ENCODE measurements around the gene NUTF2.
"Not testable (repeated sequence)": the region's sequence is repeated elsewhere in the genome, so short reads cannot be mapped to it uniquely, and the experiment has no call there.

NUTF2 gene

GRCh38 chr16:67814567-67814966, 32.2 kb upstream of the NUTF2 start:
- H3K4me1 ChIP-seq (ENCODE audit: insufficient read depth, low read length), result no peaks in the 10 kb centered on the region
- no peaks in the 10 kb centered on the region for H3K27me3 ChIP-seq (ENCODE audit: insufficient read depth, low read length)
- no peak overlapping the region for H3K4me3 ChIP-seq (ENCODE audit: low read length)
- H3K9ac ChIP-seq (ENCODE audit: low read depth, low read length), result no peak overlapping the region
- H3K9me3 ChIP-seq (ENCODE audit: insufficient read depth, low read depth, low read length), result no peaks in the 10 kb centered on the region
- H3K36me3 ChIP-seq (ENCODE audit: insufficient read depth, low read depth, low read length), result no peaks in the 10 kb centered on the region
- no peak overlapping the region for H3K27ac ChIP-seq (ENCODE audit: low read length)

GRCh38 chr16:67820608-67821259, 26.0 kb upstream of the NUTF2 start:
- Histone ChIP-seq H3K9ac (ENCODE audit: low read depth, low read length) (no peak overlapping the region), H3K27me3 (ENCODE audit: insufficient read depth, low read length) (no peaks in the 10 kb centered on the region), H3K4me1 (ENCODE audit: insufficient read depth, low read length) (no peaks in the 10 kb centered on the region), H3K27ac (ENCODE audit: low read length) (no peak overlapping the region), H3K4me3 (ENCODE audit: low read length) (no peak overlapping the region), H3K36me3 (ENCODE audit: insufficient read depth, low read depth, low read length) (no peaks in the 10 kb centered on the region), H3K9me3 (ENCODE audit: insufficient read depth, low read depth, low read length) (no peaks in the 10 kb centered on the region)

- Histone ChIP-seq H3K27ac (ENCODE audit: low read length) (no peak overlapping the region), H3K9ac (ENCODE audit: low read depth, low read length) (no peak overlapping the region), H3K9me3 (ENCODE audit: insufficient read depth, low read depth, low read length) (no peaks in the 10 kb centered on the region), H3K36me3 (ENCODE audit: insufficient read depth, low read depth, low read length) (peaks cover 15% of the 10 kb centered on the region), H3K4me3 (ENCODE audit: low read length) (no peak overlapping the region), H3K27me3 (ENCODE audit: insufficient read depth, low read length) (no peaks in the 10 kb centered on the region), H3K4me1 (ENCODE audit: insufficient read depth, low read length) (no peaks in the 10 kb centered on the region)
These were observed 24.2 kb upstream of the NUTF2 start for GRCh38 chr16:67822511-67822910.

- no peaks in the 10 kb centered on the region for H3K4me1 ChIP-seq (ENCODE audit: insufficient read depth, low read length)
- no peak overlapping the region for H3K9ac ChIP-seq (ENCODE audit: low read depth, low read length)
- peaks cover 40% of the 10 kb centered on the region for H3K36me3 ChIP-seq (ENCODE audit: insufficient read depth, low read depth, low read length)
- H3K9me3 ChIP-seq (ENCODE audit: insufficient read depth, low read depth, low read length), result no peaks in the 10 kb centered on the region
- no peaks in the 10 kb centered on the region for H3K27me3 ChIP-seq (ENCODE audit: insufficient read depth, low read length)
- no peak overlapping the region for H3K4me3 ChIP-seq (ENCODE audit: low read length)
- no peak overlapping the region for H3K27ac ChIP-seq (ENCODE audit: low read length)
These were observed 21.6 kb upstream of the NUTF2 start for GRCh38 chr16:67825119-67825518.

GRCh38 chr16:67825906-67826305, 20.8 kb upstream of the NUTF2 start:
- Histone ChIP-seq H3K27me3 (ENCODE audit: insufficient read depth, low read length) (no peaks in the 10 kb centered on the region), H3K9ac (ENCODE audit: low read depth, low read length) (no peak overlapping the region), H3K4me1 (ENCODE audit: insufficient read depth, low read length) (no peaks in the 10 kb centered on the region), H3K4me3 (ENCODE audit: low read length) (no peak overlapping the region), H3K27ac (ENCODE audit: low read length) (no peak overlapping the region), H3K36me3 (ENCODE audit: insufficient read depth, low read depth, low read length) (peaks cover 48% of the 10 kb centered on the region), H3K9me3 (ENCODE audit: insufficient read depth, low read depth, low read length) (no peaks in the 10 kb centered on the region)

GRCh38 chr16:67828651-67829050, 18.1 kb upstream of the NUTF2 start:
- peaks cover 62% of the 10 kb centered on the region for H3K36me3 ChIP-seq (ENCODE audit: insufficient read depth, low read depth, low read length)

GRCh38 chr16:67833030-67833414, 13.7 kb upstream of the NUTF2 start:
- peak overlapping the region; percentile 67 for H3K4me3 ChIP-seq (ENCODE audit: low read length)
- H3K9ac ChIP-seq (ENCODE audit: low read depth, low read length), result peak overlapping the region; percentile 86
- H3K4me1 ChIP-seq (ENCODE audit: insufficient read depth, low read length), result peaks cover 3% of the 10 kb centered on the region; the same call in 1 of the 2 replicates
- H3K36me3 ChIP-seq (ENCODE audit: insufficient read depth, low read depth, low read length), result peaks cover 43% of the 10 kb centered on the region
- H3K27ac ChIP-seq (ENCODE audit: low read length), result no peak overlapping the region
- no peaks in the 10 kb centered on the region for H3K9me3 ChIP-seq (ENCODE audit: insufficient read depth, low read depth, low read length)
- H3K27me3 ChIP-seq (ENCODE audit: insufficient read depth, low read length), result no peaks in the 10 kb centered on the region

More at GRCh38 chr16:67828651-67829050, 18.1 kb upstream of the NUTF2 start:
- H3K4me3 ChIP-seq (ENCODE audit: low read length), result no peak overlapping the region
- no peaks in the 10 kb centered on the region for H3K9me3 ChIP-seq (ENCODE audit: insufficient read depth, low read depth, low read length)
- no peak overlapping the region for H3K27ac ChIP-seq (ENCODE audit: low read length)
- no peaks in the 10 kb centered on the region for H3K4me1 ChIP-seq (ENCODE audit: insufficient read depth, low read length)
- no peak overlapping the region for H3K9ac ChIP-seq (ENCODE audit: low read depth, low read length)
- H3K27me3 ChIP-seq (ENCODE audit: insufficient read depth, low read length), result no peaks in the 10 kb centered on the region

- H3K27me3 ChIP-seq (ENCODE audit: insufficient read depth, low read length), result no peaks in the 10 kb centered on the region
- H3K4me3 ChIP-seq (ENCODE audit: low read length), result peak overlapping the region; percentile 67
- no peak overlapping the region for H3K27ac ChIP-seq (ENCODE audit: low read length)
These were observed 13.1 kb upstream of the NUTF2 start for GRCh38 chr16:67833415-67834241.

GRCh38 chr16:67834242-67834614, 12.5 kb upstream of the NUTF2 start:
- peak overlapping the region; percentile 67 for H3K4me3 ChIP-seq (ENCODE audit: low read length)
- no peak overlapping the region for H3K27ac ChIP-seq (ENCODE audit: low read length)

More at GRCh38 chr16:67833415-67834241, 13.1 kb upstream of the NUTF2 start:
- Histone ChIP-seq H3K4me1 (ENCODE audit: insufficient read depth, low read length) (peaks cover 3% of the 10 kb centered on the region; the same call in 1 of the 2 replicates), H3K36me3 (ENCODE audit: insufficient read depth, low read depth, low read length) (peaks cover 37% of the 10 kb centered on the region), H3K9ac (ENCODE audit: low read depth, low read length) (peak overlapping the region; percentile 86), H3K9me3 (ENCODE audit: insufficient read depth, low read depth, low read length) (no peaks in the 10 kb centered on the region)

GRCh38 chr16:67837190-67837589, 9.5 kb upstream of the NUTF2 start:
- H3K27me3 ChIP-seq (ENCODE audit: insufficient read depth, low read length); H3K27ac ChIP-seq (ENCODE audit: low read length); H3K4me1 ChIP-seq (ENCODE audit: insufficient read depth, low read length); H3K9ac ChIP-seq (ENCODE audit: low read depth, low read length); H3K9me3 ChIP-seq (ENCODE audit: insufficient read depth, low read depth, low read length); H3K36me3 ChIP-seq (ENCODE audit: insufficient read depth, low read depth, low read length); H3K4me3 ChIP-seq (ENCODE audit: low read length): not testable (repeated sequence)

More at GRCh38 chr16:67834242-67834614, 12.5 kb upstream of the NUTF2 start:
- no peaks in the 10 kb centered on the region for H3K9me3 ChIP-seq (ENCODE audit: insufficient read depth, low read depth, low read length)
- no peaks in the 10 kb centered on the region for H3K27me3 ChIP-seq (ENCODE audit: insufficient read depth, low read length)
- peak overlapping the region; percentile 86; the same call in 1 of the 2 replicates for H3K9ac ChIP-seq (ENCODE audit: low read depth, low read length)
- H3K4me1 ChIP-seq (ENCODE audit: insufficient read depth, low read length), result peaks cover 3% of the 10 kb centered on the region; the same call in 1 of the 2 replicates
- H3K36me3 ChIP-seq (ENCODE audit: insufficient read depth, low read depth, low read length), result peaks cover 32% of the 10 kb centered on the region

- no peaks in the 10 kb centered on the region for H3K9me3 ChIP-seq (ENCODE audit: insufficient read depth, low read depth, low read length)
- H3K36me3 ChIP-seq (ENCODE audit: insufficient read depth, low read depth, low read length), result no peaks in the 10 kb centered on the region
- H3K4me1 ChIP-seq (ENCODE audit: insufficient read depth, low read length), result peaks cover 8% of the 10 kb centered on the region; the same call in 1 of the 2 replicates
- no peaks in the 10 kb centered on the region for H3K27me3 ChIP-seq (ENCODE audit: insufficient read depth, low read length)
- no peak overlapping the region for H3K4me3 ChIP-seq (ENCODE audit: low read length)
- H3K9ac ChIP-seq (ENCODE audit: low read depth, low read length), result no peak overlapping the region
- H3K27ac ChIP-seq (ENCODE audit: low read length), result no peak overlapping the region
These were observed 8.9 kb upstream of the NUTF2 start for GRCh38 chr16:67837811-67838210.
